Measurements from ENCODE around the gene ELFN1.

GRCh38 chr7:1781369-1781768, 111.3 kb downstream of the ELFN1 start:
- TF ChIP-seq CTCF (IDR thresholded peaks at IDR 0.05) (no peak), ZFX (IDR thresholded peaks at IDR 0.05; ENCODE audit: borderline replicate concordance) (no peak)

All from 22Rv1 (cell line).